Measurements from ENCODE around the gene PDHA1.

PDHA1 gene

GRCh38 chrX:19343535-19344408, at the start of gene PDHA1:
PDHA1 (plus strand) TSS chrX:19343927; CDS start chrX:19344038, 111 bp downstream.
- DNase-seq = peak; percentile 88

GRCh38 chrX:19303256-19303880, 40.4 kb upstream of the PDHA1 start:
- DNase-seq = no peak

DNA sequence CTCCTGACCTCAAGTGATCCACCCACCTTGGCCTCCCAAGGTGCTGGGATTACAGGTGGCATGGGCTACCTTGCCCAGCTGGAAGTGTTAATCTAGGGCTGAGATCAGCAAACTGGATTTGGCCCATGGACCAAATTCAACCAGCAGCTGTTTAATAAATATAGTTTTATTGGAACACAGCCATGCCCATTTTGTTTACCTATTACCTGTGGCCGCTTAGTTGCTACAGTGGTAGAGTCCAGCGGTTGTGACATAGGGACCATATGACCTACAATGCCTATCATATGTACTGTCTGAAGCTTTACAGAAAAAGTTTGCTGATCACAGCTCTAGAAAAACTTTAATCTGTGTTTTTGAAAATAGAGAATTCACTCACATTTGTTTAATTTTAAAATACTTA, 17.2 kb upstream of the PDHA1 start:
- no peak for DNase-seq

DNA sequence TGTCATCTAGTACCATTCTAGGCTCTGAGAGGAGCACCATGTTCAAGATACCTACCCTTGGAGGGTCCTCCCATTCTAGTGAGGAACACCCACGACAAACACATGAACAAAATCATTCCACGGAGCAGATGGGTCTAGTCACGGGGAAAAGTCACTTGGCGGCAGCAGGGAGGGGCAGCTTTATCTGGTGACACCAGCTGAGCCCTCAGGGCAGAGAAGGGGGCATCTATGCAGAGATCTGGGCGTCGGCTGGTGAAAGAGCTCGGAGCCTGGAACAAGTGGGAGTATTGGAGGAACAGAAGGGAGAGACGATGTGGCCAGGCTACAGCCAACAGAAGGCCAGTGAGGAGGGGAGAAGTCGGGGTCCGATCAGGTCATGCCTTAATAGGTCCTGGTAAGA, 11.9 kb upstream of the PDHA1 start:
- DNase-seq = no peak

DNA sequence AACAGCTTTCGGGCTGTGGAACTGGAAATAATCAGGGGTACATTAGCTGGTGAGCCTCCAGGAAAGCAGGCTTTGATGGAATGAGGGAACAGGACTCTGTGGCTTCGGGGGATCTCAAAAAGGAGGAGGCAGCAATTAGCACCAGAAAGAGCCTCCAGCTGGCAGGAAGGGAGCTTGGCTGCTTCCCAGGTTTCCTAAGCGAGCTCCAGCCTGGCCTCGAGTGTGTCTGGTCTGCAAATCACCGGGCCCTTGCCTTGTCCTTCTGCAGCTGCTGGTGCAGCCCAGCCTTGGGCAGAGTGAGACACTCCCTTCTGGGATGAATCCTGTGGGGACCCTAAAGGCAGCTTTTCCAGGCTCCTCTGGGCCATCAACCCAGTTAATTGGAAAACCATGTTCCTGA, 10.7 kb upstream of the PDHA1 start:
- DNase-seq = no peak

- no peak for DNase-seq
These were observed 8.6 kb upstream of the PDHA1 start for GRCh38 chrX:19334945-19335626.

GRCh38 chrX:19342331-19342906, 1.3 kb upstream of the PDHA1 start:
- DNase-seq = no peak

- no peak for DNase-seq
These were observed 617 bp upstream of the PDHA1 start for GRCh38 chrX:19343085-19343534.

- DNase-seq = no peak
These were observed 934 bp downstream of the PDHA1 start for GRCh38 chrX:19344661-19345060.

- no peak for DNase-seq
These were observed 4.2 kb downstream of the PDHA1 start for GRCh38 chrX:19347916-19348315.

GRCh38 chrX:19349264-19349663, 5.5 kb downstream of the PDHA1 start:
- DNase-seq = no peak

- no peak for DNase-seq
These were observed 7.2 kb downstream of the PDHA1 start for GRCh38 chrX:19350941-19351384.

DNA sequence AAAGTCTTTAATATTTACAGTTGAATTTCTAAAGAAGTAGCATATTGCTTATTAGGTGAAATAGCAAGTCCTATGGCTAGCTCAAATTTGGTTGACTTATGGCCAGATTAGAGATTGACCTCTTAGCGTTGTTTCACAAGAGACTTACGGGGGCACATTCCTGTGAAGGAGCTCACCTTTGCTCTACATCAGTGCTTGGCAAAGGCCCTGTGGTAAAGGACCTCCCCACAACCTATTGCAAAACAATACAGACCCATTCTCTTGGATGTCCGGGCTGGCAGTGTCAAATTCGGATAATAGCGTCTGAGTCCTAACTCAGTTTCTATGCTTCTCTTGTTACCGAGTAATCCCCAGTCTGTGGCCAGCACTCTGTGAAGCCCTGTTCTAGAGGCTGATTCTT, 10.9 kb downstream of the PDHA1 start:
- DNase-seq = no peak

DNA sequence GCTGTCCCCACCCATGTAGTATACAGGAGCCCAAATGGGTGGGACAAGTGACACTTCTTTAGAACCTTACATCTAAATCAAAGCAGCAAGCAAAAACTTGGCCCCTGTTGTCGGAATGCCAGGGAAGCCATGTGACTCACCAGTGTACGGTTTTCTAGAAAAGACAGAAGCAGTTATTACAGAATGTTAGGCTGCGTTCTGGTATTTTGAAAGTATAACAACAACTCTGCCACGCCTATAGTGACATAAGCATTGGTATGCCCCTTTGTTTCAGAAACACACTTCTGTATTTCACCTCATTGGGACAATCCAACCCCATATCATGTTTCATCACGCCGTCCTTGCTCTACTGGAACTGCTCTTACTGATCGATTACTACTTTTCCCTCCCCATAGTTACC, 14.8 kb downstream of the PDHA1 start:
- no peak for DNase-seq

GRCh38 chrX:19360903-19361302, 17.2 kb downstream of the PDHA1 start:
- DNase-seq = no peak

DNA sequence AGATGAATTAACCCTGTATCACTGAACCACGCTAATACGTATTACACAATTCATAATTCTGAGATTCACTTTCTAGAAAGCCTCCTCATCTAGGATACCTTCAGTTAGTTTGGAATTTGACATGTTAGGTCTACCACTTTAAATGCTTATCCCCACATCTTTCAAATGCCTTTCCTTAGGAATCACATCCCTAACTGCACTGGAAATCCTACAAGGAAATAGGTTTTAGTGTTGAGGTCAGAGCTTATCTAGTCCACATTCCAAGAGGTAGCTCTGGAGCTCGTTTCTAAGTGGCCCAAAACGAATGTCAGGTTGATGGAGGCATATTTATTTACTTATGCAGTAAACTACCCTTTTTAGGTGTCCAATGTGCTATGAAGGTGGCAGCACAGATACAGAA, 18.0 kb downstream of the PDHA1 start:
- DNase-seq = no peak

- no peak for DNase-seq
These were observed 24.8 kb downstream of the PDHA1 start for GRCh38 chrX:19368576-19368975.

DNA sequence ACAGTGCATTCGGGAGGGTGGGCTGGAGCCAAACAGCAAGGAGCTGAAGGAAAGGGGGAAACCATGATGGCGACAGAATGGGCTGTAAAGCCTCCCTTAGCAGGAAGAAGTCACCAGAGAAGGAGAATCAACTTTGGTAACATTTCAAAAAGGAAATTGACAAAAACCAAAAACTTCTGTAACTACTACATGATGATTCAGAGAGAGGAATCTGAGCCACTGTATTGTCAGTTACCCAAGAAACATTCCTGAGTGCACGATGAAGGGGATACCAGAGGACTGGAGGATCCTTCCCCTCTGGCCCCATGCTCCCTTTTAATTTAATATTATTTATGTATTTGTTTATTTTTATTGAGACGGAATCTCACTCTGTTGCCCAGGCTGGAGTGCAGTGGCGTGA, 26.3 kb downstream of the PDHA1 start:
- DNase-seq = no peak

DNA sequence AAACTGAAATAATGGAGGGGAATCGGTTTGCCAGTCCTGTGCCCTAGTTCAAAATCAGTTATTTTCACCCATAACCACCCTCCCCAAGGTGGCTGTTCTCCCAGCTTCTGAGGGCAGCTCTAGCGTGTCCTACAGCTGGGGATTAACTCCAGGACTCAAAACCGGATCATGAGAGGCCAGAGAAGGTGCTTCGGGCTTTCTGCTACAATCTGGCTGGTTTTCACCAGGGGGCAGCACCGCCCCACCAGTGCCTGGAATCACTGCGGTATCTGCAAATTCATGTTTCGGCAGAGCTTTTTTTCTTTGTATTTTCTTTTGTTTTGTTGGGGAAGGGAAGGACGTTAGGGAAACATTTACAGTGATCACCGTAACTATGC, 28.4 kb downstream of the PDHA1 start:
- peak; percentile 57 for DNase-seq

DNA sequence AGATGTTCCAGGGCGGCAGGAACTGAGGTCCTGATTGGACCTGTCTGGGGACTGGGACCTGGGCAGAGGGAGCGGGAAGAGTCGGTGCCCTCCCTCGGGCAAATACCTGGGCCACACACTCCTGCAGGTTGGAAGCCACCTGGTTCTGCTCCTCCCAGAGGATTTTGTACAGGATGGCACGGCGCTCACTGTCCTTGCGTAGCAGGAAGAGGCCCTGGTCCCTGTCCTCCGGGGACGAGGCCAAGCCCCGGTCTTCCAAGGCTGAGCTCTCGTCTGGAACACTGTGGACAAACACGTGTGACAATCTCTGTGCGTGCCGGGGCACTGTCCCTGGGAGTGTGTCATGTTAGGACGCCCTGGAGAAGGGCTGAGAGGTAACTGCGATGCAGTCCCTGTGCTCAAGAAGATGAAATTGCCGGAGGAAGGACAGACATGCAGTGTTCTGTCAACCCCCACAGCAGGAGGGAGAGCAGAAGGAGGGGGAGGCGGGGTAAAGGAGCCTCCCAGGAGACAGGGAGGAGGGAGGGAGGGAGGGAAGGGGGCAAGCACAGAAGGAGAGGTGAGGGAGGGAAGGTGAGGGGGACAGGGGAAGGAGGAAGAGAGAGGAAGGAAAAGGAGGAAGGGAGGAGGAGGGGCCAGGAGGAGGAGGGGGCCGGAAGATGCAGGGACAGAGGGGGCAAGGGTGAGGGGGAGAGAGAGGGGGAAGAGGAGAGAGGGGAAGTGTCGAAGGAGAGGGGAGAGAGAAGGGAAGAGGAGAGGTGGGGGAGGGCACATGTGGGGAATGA, 29.0 kb downstream of the PDHA1 start:
- DNase-seq = no peak

- DNase-seq = no peak
These were observed 29.7 kb downstream of the PDHA1 start for GRCh38 chrX:19373351-19373891.

GRCh38 chrX:19375546-19375945, 31.8 kb downstream of the PDHA1 start:
- no peak for DNase-seq

All from activated gamma-delta T cell treated with Interleukin-2 at 50 U/mL for 16 hours (primary cell).